Measurements from ENCODE around the gene SCIN.
"Not testable (repeated sequence)": the region's sequence is repeated elsewhere in the genome, so short reads cannot be mapped to it uniquely, and the experiment has no call there.

SCIN gene

GRCh38 chr7:12650080-12650479, 79.6 kb downstream of the SCIN start:
- DNase-seq, result no peak

DNA sequence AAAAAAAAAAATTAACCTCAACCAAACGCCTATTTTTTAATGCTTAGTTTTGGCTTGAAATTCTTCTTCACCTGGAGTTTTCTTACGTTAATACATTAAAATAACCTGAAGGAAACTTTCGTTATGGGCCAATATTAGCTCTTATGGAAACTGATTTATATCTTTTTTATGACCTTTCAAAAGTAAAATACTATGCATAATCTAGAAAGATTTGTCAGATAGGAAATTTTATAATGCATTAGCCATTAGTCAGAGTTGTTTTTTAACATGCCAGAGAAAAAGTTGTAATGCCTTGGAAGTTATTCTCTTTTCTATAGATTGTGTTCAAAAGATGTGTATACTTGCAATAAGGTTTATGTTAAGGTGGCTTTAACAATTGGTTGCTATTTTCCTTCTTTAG, 82.6 kb downstream of the SCIN start:
- DNase-seq, result no peak

DNA sequence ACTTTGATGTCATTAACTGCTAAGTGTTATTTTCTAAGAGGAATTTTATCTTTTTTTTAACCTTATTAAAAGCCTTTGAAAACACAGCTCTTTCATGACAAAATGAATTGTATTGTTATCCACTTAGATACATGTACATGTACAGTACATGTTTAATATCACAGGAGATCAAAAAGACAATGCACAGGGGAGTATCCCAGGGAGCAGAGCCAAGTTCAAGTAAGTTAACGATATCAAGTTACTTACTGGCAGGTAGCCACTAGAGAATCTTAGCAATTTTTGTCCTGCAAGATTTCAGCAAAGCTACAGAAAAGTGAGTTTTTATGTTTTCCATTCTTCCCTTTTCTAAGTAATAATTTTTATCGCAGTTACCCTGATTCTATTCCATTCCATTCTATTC, 83.0 kb downstream of the SCIN start:
- no peak for DNase-seq

DNA sequence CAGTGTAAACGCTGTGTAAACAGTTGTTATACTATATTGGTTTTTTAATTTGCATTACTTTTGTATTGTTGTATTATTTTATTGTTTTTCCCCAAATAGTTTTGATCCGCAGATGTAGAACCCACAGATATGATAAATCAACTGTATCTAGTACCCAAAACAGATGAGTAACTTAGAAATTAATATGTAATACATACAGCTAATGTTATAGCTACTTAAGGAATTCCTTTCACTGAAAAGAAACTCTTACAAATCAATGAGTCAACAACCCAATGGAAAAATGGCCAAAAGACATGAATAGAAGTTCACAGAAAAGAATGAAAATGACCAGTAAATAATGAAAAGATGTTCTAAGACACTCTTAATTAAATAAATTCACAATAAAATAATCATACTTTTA, 84.6 kb downstream of the SCIN start:
- no peak for DNase-seq

- peak; percentile 84 for DNase-seq
Measured at GRCh38 chr7:12660423-12660822, 89.9 kb downstream of the SCIN start.

DNA sequence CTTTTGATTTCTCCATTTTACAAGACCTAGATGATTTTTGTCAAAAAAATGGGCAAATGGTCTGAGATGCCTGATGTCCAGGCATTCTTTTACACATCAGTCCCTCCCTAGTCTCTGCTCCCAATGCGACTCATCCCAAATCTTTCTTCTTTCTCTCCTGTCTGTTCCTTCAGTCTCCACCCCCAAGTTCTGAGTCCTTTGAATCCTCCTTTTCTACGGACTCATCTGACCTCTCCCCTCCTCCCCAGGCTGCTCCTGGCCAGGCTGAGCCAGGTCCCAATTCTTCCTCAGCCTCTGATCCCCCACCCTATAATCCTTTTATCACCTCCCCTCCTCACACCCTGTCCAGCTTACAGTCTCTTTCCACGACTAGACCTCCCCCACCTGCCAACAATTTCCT, 90.5 kb downstream of the SCIN start:
- not testable (repeated sequence) for DNase-seq

DNA sequence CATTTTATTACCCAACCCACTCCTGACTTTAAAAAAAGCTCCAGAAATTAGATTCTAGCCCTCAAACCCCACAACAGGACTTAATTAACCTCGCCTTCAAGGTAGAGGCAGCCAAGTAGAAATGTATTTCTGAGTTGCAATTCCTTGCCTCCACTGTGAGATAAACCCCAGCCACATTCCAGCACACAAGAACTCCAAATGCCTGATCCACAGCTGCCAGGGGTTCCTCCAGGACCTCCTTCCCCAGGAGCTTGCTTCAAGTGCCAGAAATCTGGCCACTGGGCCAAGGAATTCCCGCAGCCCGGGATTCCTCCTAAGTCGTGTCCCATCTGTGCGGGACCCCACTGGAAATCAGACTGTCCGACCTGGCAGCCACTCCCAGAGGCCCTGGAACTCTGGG, 91.1 kb downstream of the SCIN start:
- DNase-seq, result no peak

- DNase-seq, result no peak
Measured at GRCh38 chr7:12670000-12670729, 99.6 kb downstream of the SCIN start.

- no peak for DNase-seq
Measured at GRCh38 chr7:12670743-12671520, 100.4 kb downstream of the SCIN start.

- DNase-seq, result not testable (repeated sequence)
Measured at GRCh38 chr7:12673436-12673835, 102.9 kb downstream of the SCIN start.

GRCh38 chr7:12674053-12674452, 103.5 kb downstream of the SCIN start:
- no peak for DNase-seq

- no peak for DNase-seq
Measured at GRCh38 chr7:12674861-12675260, 104.3 kb downstream of the SCIN start.

GRCh38 chr7:12683678-12684585, 113.4 kb downstream of the SCIN start:
- no peak for DNase-seq

GRCh38 chr7:12684733-12685132, 114.2 kb downstream of the SCIN start:
- DNase-seq, result no peak

GRCh38 chr7:12685550-12685949, 115.0 kb downstream of the SCIN start:
- DNase-seq, result no peak

DNA sequence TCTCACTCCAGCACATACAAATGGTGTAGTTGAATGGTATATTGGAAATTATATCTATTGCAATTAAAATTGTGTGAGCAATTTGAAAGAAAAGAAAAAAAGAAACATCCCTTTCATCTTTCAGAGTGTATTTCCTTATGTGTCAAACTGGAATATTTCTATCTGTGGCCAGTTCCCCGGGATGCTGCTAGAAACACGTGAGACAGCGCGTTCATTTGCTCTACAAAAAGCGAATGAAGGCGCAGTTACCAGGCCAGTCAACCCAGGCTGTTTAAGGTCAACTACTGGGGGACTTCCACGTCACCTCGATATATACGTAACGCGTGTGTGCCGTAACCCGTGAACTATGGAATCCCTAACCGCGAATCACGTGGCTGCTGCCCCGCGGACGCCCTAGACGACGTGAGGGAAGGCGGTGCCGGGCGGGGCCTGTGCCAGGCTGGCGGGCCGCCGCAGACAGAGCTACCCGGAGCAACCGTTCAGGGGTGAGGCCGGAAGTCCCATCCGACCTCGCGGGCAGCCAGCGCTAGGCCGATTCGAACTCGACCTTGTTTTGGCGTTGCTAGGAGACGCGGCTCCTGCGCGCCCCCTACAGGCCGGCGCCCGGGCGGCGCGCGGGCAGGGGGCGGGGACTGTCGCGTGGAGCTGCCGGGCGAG, 115.8 kb downstream of the SCIN start:
- peak; percentile 94 for DNase-seq

DNA sequence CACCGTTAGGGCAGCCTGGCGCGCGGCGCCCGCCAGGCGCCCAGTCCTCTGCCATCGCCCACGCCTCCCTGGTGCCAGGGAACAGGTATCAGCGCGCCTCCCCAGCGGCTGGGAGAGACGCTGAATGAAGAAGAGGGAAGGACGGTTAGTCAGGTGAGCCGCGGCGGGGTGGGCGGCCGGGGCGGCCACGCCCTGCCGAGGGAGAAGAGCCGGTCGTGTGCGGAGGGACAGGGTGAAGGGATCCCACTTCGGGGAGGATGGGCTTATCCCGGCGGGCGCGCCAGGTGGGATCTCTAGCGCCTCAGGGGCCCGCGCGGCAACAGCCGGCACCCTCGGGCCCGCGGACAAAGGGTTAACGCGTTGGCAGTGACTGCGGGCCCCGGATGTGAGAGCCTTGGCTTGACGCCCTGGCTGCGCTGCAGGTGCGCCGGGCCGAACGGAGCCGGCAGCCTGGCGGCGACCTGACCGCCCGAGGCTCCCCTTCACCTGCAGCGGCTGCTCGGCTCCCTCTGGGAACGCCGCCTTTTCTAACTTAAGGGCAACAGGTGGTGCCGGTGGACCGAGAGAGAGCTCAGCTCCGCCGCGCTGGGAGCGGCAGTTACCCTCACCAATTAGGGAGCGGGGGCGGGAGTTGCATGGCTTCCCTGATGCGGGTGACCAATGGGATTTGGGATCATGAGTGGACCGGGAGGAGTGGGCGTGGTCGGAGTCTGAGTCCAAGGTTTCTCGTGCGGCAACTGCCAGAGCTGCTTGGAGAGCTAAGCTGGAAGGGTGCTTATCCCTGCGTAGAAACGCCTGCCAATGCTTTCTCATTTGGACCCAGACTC, 116.6 kb downstream of the SCIN start, which contains the start of gene ARL4A:
ARL4A (plus strand) TSS at position 743 of the 827 bp plus-strand sequence. CDS start 622 bp downstream, outside the sequence.
- DNase-seq, result peak; percentile 96

DNA sequence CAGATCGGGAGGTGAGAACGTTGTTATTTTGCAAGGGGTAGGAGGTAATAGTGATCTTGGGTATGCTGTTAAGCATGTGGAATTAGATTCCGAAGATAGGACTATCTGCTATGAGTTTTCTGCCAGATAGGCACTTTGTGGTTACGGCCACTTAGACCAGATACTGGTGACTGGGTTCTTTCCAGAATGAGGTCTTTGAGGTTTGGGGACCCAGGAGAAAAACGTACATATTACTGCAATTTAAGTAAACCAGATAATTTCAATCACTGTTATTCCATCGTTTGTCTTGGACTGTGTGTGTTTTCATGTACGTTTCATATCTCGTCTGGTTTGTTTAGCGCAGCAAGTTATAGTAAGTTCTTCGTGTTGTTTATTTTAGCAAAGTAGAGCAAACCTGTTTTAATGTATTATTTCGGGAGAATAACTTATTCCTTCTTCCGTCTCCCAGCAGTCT, 117.2 kb downstream of the SCIN start:
- no peak for DNase-seq

DNA sequence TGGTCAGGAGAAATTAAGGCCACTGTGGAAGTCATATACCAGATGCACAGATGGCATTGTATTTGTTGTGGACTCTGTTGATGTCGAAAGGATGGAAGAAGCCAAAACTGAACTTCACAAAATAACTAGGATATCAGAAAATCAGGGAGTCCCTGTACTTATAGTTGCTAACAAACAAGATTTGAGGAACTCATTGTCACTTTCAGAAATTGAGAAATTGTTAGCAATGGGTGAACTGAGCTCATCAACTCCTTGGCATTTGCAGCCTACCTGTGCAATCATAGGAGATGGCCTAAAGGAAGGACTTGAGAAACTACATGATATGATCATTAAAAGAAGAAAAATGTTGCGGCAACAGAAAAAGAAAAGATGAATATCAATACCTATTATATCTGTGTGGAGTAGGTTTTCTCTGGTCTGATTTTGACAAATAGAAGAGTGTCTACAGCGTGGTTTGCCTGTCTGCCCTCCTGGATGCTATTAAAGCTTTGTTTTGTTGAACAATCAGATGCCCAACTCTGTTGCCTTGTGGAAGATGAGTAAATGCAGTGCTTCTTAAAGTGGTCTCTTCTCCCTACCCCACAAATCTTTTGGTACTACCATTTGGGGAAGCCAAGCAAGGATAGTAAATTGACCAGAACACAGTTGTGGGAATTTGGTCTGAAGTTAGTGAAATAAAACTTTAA, 118.1 kb downstream of the SCIN start:
- DNase-seq, result not testable (repeated sequence)

DNA sequence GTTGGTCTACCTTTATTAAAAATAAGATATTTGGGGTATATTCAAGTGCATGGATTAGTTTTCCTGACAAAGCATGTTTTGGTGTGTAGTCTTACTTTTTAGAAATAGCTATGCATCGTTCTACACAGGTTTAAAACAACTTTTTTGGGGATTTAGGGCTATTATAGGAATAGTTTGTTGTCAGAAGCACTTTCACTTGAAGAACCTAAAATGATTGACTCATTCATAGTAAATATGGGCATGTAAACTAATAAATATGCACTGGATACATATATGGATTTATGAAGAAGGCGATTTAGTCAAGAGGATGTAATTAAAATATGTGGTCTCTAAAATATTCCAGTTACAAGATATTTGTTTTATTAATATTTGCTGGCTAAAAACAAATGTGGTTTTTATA, 118.9 kb downstream of the SCIN start:
- DNase-seq, result no peak

All from T1000 (cell line).